GM19238 (cell line): ENCODE data around the gene LSP1.
"Not testable (repeated sequence)": the region's sequence is repeated elsewhere in the genome, so short reads cannot be mapped to it uniquely, and the experiment has no call there.

Experiments used
- DNase-seq: peaks from one replicate; pipeline ENCODE4 v3.0.0; 2011; ENCODE audit warnings: low spot score; ENCODE audit not compliant: insufficient read length

Gene LSP1

DNA sequence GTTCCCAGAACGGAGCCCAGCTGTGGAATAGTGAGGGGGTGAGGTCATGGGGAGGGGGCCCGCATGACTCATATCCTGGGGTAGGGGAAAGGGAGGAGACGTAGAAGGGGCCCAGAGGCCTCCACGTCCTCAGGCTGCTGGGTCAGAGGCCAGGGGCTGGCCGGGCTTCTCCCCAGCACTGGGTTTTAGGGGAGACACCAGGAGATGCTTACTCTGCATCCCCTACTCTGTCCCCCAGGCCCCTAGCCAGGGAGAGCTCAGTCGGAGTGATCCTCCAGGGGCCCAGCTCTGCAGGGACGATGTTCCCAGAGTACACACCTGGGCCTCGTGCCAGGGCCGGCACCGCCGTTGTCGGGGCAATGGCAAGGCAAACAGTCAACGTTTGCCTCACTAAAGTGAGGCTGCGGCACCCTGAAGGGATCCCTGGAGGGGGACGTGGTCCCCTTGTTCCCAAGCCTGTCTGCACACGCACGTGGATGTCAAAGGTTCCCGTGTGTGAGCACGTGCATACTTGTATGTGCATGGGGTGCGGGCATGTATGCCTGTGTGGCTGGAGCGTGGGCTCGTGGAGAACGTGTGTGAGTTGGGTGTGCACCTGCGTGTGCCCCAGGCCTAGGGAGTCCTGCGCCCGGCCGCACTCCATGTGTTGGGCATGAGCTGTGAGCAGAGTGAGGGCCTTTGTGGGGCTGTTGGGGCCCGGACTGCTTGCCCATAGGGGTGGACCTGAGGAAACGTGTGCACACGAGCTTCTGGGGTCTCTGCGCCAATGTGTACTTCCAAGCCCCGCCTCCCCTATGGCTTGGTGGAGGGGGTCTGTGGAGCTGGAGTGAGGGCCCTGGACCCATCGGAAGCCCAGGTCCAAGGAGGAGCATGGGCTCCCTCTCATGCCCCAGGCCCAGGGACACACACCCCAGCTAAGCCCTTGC, 24.6 kb downstream of the LSP1 start:
- DNase-seq, result no peak

GRCh38 chr11:1878137-1879031, 25.5 kb downstream of the LSP1 start:
- DNase-seq, result no peak

GRCh38 chr11:1879342-1879940, 26.6 kb downstream of the LSP1 start:
- no peak for DNase-seq

- no peak for DNase-seq
Observed at GRCh38 chr11:1879941-1880720, 27.2 kb downstream of the LSP1 start.

- peak; percentile 10 for DNase-seq
Observed at GRCh38 chr11:1880746-1881441, 28.0 kb downstream of the LSP1 start.

- DNase-seq, result peak; percentile 44
Observed at GRCh38 chr11:1881442-1882264, 28.8 kb downstream of the LSP1 start.

DNA sequence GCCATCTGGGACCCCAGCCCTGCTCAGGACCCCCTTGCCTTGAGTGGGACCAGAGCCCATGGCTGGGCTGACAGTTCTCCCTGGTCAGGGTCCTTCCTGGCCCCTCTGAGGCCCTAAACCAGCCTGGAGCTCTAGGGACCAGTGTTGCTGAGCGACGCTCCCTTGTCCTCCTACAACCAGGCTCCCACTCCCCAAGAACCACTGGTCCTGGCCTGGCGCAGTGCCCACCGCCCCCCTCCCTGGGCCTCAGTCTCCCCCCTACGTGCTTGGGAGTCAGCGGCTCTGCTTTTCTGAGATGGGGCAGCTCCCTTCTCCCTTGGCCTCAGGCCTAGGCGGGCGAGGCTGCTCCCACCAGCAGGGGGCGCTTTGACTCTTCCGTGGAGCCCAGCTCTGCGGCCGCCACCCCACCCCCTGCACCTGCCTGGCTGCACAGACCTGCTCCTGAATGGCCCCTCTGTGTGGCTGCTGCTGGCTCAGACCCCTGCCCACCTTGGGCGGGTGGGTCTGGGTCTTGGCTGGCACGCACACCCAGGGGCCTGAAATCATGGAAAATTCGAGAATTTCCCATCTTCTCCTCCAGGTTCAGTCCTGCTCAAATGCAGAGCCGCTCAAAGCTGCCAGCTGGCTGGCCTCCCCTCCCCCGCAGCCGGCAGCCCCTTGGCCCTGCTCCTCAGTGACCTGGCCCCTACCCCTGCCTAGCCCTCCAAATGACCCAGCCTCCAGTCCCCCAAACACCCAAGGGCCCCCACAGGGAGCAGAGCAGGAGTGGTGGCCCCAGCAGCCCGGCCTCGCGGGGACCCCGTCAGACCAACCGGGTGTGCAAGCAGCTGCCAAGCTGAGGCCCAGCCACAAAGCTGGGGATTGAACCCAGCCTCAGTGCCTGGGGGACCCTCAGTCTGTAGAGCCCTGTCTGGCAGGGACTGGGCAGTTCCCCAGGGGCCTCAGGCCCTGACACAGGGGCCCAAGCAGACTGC, 29.7 kb downstream of the LSP1 start:
- DNase-seq, result peak; percentile 95

- DNase-seq, result no peak
Observed at GRCh38 chr11:1883346-1884302, 30.7 kb downstream of the LSP1 start.

DNA sequence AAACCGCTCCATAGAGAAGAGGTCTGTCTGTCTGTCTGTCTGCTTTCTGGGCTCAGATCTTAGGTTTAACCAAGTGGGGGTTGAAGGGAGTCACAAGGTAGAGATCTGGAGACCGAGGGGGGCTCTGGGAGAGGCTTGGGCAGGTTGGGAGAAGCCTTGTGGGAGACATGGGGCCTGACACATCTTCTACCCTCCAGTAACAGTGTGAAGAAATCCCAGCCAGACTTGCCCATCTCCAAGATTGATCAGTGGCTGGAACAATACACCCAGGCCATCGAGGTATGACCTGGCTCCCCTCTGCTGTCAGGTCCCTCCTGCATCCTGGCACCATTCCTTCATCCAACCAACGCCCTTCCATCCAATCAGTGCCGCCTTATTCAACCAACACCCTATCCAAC, 31.4 kb downstream of the LSP1 start:
- DNase-seq, result no peak

- not testable (repeated sequence) for DNase-seq
Observed at GRCh38 chr11:1886551-1886950, 33.7 kb downstream of the LSP1 start.

- no peak for DNase-seq
Observed at GRCh38 chr11:1887451-1888346, 34.8 kb downstream of the LSP1 start.

DNA sequence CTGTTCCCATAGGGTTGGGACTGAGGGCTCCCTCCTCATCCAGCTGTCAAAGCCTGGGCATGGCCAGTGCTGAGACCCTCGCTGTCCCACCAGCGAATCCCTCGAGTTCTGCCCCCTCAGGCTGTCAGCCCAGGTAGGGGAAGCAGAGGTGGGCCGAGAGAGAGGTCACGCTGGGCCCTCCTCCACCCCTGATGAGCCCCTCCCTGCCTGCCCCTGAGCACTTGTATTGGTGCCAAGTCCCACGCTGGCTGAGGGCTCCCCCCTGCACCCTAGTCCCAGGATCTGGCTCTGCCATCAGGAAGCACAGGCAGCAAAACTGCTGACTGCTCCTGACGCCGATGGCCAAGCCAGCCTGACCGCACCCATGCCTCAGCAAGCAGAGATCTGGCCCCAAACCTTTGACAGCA, 35.5 kb downstream of the LSP1 start:
- no peak for DNase-seq

- no peak for DNase-seq
Observed at GRCh38 chr11:1888811-1889210, 35.9 kb downstream of the LSP1 start.

GRCh38 chr11:1889224-1889930, 36.5 kb downstream of the LSP1 start:
- no peak for DNase-seq
